ENCODE results near the gene GPR180.

GRCh38 chr13:94623316-94623715, 21.7 kb downstream of the GPR180 start:
- TF ChIP-seq, protein P1, sequence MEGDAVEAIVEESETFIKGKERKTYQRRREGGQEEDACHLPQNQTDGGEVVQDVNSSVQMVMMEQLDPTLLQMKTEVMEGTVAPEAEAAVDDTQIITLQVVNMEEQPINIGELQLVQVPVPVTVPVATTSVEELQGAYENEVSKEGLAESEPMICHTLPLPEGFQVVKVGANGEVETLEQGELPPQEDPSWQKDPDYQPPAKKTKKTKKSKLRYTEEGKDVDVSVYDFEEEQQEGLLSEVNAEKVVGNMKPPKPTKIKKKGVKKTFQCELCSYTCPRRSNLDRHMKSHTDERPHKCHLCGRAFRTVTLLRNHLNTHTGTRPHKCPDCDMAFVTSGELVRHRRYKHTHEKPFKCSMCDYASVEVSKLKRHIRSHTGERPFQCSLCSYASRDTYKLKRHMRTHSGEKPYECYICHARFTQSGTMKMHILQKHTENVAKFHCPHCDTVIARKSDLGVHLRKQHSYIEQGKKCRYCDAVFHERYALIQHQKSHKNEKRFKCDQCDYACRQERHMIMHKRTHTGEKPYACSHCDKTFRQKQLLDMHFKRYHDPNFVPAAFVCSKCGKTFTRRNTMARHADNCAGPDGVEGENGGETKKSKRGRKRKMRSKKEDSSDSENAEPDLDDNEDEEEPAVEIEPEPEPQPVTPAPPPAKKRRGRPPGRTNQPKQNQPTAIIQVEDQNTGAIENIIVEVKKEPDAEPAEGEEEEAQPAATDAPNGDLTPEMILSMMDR (IDR thresholded peaks at IDR 0.05; ENCODE audit: low read depth, low read length): no peak
- TF ChIP-seq MYC (IDR thresholded peaks at IDR 0.05; ENCODE audit: low read depth, low read length): no peak

Data from NB4 (cell line).